ENCODE data around the gene TP53I11.

TP53I11 gene

DNA sequence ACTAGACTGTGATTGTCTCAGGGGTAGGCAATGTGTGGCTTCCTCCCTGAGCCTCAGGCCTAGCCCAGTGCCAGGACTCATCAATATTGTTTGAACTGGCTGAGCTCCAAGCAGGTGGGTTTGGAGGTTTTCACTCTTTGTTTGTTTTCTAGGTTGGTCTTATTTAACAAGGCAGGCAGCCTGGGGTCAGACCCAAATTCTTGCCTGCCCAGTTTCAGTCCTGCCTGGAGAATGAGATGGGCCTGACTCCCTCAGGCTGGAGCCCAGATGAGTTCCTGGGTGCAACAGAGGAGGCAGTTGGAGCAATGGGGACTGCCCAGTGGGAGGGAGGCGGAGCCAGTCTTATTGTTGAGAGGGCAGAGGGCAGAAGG is 28.3 kb upstream of the TP53I11 start:
- H3K27ac ChIP-seq = no peak overlapping the region
- no peak overlapping the region for H3K4me3 ChIP-seq
- TF ChIP-seq, protein P1, sequence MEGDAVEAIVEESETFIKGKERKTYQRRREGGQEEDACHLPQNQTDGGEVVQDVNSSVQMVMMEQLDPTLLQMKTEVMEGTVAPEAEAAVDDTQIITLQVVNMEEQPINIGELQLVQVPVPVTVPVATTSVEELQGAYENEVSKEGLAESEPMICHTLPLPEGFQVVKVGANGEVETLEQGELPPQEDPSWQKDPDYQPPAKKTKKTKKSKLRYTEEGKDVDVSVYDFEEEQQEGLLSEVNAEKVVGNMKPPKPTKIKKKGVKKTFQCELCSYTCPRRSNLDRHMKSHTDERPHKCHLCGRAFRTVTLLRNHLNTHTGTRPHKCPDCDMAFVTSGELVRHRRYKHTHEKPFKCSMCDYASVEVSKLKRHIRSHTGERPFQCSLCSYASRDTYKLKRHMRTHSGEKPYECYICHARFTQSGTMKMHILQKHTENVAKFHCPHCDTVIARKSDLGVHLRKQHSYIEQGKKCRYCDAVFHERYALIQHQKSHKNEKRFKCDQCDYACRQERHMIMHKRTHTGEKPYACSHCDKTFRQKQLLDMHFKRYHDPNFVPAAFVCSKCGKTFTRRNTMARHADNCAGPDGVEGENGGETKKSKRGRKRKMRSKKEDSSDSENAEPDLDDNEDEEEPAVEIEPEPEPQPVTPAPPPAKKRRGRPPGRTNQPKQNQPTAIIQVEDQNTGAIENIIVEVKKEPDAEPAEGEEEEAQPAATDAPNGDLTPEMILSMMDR (IDR thresholded peaks at IDR 0.05) = no peak
- no peak for DNase-seq (ENCODE audit: low spot score)

DNA sequence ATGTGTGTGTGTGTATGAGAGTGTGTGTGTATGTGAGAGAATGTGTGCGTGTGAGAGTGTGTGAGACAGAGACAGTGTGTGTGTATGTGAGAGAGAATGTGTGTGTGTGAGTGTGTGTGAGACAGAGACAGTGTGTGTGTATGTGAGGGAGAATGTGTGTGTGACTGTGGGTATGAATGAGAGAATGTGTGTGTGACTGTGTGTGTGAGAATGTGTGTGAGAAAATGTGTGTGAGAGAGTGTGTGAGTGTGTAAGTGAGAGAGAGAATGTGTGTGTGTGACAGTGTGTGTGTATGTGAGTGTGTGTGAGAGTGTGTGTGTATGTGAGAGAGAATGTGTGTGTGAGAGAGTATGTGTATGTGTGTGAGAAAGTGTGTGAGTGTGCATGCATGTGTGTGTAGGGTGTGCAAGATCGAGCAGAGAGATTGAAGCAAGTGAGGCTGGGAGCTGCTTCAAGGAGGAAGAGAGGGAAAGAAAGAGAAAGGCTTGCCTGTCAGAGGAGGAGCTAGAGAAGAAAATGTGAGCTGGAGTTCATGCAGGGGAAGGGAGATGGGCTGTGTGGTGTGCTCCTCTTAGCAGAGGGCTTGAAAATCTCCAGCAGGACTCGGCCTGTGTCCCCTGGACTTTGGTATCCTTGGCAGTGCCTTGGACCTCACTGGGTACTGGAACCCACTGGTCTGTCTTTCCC is 27.7 kb upstream of the TP53I11 start:
- no peak overlapping the region for H3K27ac ChIP-seq
- no peak for DNase-seq (ENCODE audit: low spot score)
- TF ChIP-seq, protein P1 (IDR thresholded peaks at IDR 0.05) = no peak
- H3K4me3 ChIP-seq = no peak overlapping the region

DNA sequence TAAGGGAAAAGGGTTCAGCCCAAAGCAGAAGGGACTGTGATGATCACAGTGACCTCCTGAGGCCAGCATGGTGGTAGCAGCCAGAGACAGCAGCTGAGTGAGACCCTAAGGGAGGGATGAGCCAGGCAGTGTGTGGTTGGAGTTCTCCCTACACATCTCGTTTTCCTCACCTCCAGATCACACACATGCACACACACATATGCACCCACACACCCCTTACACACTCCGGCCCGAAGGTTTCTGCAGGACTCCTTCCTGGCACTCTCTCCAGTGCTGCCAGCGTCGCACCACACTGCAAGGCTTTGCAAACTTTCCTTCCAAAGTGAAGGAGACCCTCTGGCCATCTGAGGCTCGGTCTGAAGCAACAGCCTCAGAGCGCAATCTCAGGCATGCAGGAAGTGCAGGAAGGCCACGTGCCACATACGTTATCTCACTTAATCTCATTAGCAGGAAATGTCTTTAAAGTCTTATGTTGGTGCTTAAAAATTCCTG is 26.9 kb upstream of the TP53I11 start:
- Histone ChIP-seq H3K27ac (no peak overlapping the region), H3K4me3 (no peak overlapping the region)
- TF ChIP-seq, protein P1 (IDR thresholded peaks at IDR 0.05) = no peak
- no peak for DNase-seq (ENCODE audit: low spot score)

DNA sequence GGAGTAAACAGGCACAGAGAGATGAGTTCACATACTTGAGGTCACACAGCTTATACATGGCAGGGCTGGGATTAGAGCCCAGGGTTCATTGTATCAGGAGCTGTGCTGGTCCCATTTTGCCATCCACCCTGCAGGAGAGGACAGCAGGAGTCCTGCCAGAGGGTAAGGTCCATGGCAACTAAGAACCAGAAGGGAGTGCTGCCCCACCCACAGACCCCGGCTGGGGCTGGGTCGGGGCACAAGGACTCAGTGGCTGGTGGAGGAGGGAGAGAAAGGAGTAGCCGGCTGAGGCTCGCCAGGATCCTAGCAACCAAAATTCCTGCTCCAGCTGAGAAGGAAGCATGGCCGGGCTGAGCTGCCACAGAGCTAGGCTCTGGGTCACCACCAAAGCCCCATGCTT is 25.9 kb upstream of the TP53I11 start:
- no peak for DNase-seq (ENCODE audit: low spot score)
- H3K4me3 ChIP-seq = no peak overlapping the region
- TF ChIP-seq, protein P1 (IDR thresholded peaks at IDR 0.05) = no peak
- H3K27ac ChIP-seq = no peak overlapping the region

DNA sequence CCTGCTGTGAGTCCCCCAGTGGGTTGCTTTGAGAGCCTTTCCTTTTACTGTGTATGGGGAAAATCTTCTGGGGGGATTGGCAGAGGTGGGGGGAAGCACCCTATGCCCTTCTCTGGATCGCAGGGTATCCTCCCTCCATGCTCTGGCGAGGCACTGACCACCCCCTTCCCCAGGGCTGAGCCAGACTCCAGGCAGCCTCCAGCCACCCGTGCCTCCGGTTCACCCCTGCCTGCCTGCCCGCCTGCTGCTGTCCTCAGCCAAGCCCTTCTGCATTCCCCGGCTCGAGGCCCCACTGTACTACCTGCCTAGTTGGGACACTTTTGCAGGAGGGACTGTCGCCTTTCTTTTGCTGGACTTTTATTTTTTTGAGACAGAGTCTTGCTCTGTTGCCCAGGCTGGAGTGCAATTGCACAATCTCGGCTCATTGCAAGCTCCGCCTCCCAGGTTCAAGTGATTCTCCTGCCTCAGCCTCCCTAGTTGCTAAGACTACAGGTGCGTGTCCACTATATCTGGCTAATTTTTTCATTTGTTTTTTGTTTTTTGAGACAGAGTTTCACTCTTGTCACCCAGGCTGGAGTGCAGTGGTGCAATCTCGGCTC is 23.8 kb upstream of the TP53I11 start:
- DNase-seq (ENCODE audit: low spot score) = no peak

DNA sequence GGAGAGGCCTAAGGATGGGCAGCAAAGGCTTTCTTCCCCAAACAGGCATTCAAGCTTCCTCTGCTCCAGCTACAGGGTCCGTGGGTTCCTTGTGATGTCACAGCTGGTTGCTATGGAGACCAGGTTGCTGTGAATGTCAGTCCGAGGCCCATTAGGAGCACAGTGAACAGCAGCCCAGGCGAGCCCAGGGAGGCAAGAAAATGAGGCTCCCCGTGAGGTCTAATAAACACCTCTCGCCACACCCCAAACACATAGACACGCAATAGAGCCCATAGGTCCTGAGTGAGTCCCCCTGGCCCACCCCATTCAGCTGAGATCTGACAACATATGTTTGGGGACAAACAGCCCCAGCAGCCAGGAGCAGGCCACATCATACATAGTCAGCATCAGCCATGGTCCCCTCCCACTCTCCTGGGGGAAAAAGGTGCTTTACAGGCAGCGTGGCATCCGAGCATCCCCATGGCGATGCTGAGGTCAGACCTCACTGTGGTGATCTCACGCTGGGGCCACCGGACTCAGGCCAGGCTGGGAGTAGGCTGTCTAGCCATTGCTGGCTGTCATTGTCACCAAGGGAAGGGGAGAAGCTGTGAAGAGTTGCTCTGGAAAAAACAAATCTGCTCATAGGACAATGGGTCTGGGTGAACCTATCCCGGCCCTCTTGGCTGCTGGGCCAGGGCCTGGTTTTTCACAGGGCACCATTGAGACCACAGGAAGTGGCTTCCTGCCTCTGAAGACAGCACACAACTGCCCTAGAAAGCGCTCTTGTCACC is 23.1 kb upstream of the TP53I11 start:
- no peak overlapping the region for H3K27ac ChIP-seq
- no peak overlapping the region for H3K4me3 ChIP-seq
- DNase-seq (ENCODE audit: low spot score) = no peak
- TF ChIP-seq, protein P1 (IDR thresholded peaks at IDR 0.05) = no peak

More for the DNA sequence above, 23.8 kb upstream of the TP53I11 start:
- TF ChIP-seq, protein P1 (IDR thresholded peaks at IDR 0.05) = no peak
- H3K27ac ChIP-seq = no peak overlapping the region
- H3K4me3 ChIP-seq = no peak overlapping the region
